Activated gamma-delta T cell (primary cell): ENCODE measurements around the gene PLAGL2.
A peak's percentile ranks its signal among the peaks of the same experiment; 100 is the strongest.
"Not testable (repeated sequence)": the region's sequence is repeated elsewhere in the genome, so short reads cannot be mapped to it uniquely, and the experiment has no call there.

Experiments
- DNase-seq: peaks from one replicate; lab custom pipeline; 2025; lab: John Stamatoyannopoulos, UW

The PLAGL2 gene

DNA sequence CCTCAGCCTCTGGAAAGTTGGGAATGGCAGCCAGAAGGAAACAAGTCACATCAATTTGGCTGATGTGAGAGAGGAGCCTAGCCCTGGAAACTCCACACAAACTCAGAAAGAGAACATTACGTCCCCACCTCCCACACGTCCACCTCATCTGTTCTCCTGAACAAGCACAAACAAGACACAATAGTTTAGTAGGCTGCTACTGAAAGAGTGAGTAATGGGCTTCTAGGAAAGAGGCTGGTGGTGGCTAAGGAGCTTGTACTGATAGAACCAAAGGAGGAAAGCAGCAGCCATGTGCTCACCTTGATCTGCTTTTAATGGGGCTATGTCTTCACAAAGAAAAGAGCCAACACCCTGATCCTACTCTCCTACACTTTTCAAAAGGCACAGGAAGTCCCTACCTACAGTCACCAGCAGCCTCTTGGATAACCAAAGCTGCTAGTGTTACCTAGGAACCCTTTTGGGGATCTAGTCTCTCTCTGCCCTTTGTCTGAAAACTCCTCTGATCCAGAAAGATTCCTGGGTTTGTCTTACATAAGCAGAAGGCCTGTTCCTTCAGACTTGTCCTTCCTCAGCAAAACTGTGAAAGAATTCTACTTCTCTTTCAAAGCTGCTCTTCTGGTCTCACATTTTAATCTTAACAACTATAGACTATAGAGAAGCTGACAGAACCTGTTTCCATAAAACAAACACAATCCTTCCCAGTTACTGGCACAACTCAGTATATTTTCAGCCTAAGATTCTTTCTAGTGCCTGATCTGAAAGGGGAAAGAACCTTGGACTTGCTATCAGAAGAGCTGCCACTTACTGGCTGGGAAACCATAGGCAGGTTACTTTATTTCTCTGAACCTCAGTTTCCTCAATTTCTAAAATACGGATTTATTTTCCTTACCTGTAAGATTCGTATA, 3.1 kb downstream of the PLAGL2 start:
- no peak for DNase-seq

DNA sequence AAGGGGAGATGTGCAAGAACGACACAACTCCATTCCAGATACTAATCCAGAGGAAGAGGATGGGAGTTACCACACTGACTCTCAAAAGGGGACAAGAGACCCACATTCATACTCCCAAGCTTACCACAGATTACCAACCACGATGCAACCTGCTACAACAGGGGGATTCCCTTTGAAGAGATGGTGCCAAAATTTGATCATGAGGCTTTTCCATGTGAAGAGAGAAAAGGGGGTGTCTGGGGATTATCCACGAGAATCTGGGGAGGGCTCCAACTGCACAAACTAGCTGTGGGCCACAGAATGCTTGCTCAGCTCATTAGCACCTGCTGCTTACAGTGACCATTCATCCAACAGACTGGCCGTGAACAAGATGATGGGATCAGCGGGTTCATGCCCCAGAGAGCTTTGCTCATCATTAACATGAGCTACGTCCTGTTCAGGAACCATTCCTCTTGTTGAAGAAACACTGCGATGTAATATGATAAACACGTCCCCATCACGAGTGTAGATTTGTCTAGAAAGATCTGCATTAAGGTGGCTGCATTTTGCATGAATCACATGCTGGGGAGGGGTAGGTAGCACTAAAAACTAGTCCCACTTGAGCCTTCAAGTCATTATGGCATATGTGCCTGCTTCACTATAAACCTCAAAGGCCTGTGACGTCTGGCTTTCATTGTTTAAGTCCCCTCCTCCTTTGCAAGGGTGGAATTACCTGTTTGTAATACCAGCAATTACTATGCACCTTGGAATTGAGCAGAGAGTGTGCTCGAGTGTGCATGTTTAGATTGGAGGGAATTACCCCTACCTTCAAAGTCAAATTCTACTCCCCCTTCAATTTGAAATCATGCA, 4.0 kb downstream of the PLAGL2 start:
- DNase-seq, result no peak

DNA sequence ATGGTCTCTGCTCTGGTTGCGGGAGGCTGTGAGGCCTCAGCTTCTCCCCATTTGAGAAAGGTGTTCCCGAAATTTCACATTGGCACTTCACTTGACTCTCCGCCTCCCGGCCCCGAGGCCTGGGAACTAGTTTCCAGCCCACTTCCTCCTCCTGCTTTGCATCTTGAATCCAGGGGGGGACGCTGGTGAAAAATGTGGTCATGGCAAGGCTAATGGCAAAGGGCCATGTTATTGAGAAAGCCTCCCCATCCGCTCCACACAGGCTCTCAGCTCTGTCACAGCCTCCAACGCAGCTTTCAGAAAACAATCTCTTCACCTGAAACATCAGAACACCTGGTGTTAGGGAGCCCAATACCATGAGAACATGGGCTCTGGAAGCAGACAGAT, 5.6 kb downstream of the PLAGL2 start:
- no peak for DNase-seq

DNA sequence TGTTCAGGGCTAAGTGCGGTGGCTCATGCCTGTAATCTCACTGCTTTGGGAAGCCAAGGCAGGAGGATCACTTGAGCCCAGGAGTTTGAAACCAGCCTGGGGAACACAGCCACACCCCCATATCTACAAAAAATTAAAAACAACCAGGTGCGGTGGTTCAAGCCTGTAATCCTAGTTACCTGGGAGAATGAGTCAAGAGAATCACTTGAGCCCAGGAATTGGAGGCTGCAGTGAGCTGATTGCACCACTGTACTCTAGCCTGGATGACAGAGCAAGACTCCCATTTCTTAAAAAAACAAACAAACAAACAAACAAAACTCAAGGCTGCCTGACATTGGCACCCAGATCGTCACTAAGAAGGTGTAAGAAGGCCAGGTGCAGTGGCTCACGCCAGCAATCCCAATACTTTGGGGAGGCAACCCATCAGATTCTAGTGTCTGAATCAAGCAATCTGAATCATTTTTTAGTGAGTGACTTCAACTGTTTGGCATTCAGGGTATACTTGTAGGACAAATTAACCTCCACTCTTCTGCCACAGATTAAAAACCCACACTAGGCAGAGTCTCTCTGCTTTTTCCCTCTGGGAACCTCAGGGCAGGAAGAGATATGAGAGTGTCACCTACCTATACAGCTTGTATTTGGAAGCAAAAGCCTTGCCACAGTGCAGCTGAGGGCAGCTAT, 6.1 kb downstream of the PLAGL2 start:
- no peak for DNase-seq

GRCh38 chr20:32199006-32199405, 8.5 kb downstream of the PLAGL2 start:
- no peak for DNase-seq

DNA sequence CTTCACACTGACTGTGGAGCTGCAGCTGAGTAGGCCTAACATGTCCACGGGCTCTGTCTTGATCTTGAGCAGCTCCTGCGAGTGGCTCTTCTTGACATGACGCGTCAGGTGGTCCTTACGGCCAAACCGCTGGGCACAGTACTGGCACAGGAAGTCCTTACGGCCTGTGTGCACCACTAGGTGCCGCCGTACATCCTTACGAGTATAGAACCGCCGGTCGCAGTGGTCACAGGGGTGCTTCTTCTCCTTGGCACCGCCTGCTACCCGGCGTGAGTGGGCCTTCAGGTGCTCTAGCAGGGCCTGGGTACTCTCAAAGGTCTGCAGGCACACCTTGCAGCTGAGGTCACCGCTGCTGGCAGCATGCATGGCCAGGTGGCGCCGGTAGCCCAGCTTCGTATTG, 10.4 kb downstream of the PLAGL2 start:
- not testable (repeated sequence) for DNase-seq

DNA sequence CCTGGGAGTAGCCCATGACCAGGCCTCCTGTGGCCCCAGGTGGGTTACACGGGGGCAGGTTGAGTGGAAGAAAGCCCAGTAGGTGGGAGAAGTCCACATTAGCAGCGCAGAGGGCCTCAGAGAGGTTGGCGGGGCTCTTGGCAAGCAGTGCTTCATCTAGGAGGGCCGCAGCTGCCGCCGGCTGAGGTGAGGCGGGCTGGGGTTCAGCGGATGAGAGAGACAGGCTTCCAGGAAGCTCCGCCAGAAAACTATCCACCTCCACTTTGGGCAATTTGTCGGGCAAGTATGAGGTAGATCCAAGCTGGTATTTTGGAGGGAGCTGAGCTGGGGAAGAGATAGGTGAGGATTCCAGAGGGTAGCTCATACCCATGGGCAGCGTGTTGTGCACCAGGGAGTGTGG, 10.9 kb downstream of the PLAGL2 start:
- DNase-seq, result not testable (repeated sequence)

DNA sequence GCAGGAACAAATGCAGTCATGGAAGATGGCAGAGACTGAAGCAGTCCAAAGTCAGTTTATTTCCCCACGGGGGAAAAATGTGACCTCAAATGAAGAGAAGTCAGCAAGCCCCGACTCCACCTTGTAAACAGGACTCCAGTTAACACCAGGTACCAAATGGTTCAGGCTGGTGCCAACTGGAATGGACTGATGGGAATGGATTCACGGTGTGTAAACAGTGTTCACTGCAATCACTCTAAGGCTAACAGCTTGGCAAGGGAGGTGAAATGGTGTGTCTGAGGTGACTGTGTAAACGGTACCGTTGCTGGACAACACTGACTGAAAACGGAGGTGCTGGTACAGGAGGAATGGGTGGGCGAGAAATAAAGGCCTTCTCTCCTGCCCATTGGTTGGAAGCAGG, 12.0 kb downstream of the PLAGL2 start:
- DNase-seq, result no peak

DNA sequence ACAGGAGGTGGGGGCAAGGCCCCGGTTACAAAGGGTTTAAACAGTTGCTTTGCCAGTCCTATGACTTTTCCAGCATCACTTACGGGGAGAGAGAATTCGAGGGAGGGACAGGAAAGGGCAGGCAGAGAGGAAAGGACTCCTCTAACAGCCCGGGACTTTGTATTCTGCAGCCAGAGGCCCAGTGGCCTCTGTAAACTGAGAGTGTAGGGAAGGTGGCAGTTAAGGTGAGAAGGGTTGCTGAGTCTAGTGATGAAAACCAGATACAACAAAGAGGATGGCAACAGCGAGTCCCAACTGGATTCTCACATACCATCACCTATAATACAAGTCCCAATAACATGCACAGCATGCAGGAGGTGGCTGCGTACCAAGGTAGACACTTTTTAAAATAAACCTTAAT, 13.5 kb downstream of the PLAGL2 start:
- DNase-seq, result no peak

DNA sequence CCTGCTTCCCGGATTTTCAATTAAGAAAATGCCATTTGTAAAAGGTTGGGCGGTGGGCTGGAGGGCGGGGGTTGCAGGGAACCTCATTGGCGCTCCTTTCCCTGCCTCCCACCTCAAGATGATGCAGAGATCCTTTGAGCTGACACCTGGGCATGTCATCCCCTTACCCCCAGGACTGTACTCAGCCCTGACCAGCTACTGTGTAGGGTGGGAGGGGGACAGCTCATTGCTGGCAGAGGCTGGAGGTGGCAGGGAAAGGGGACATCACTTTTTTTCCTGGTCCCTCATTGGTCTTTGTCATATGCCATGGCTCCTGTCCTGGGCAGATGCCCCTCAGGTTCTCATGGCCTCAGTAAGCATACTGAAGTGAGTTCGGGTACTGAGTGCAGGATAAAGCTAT, 14.2 kb downstream of the PLAGL2 start:
- not testable (repeated sequence) for DNase-seq

DNA sequence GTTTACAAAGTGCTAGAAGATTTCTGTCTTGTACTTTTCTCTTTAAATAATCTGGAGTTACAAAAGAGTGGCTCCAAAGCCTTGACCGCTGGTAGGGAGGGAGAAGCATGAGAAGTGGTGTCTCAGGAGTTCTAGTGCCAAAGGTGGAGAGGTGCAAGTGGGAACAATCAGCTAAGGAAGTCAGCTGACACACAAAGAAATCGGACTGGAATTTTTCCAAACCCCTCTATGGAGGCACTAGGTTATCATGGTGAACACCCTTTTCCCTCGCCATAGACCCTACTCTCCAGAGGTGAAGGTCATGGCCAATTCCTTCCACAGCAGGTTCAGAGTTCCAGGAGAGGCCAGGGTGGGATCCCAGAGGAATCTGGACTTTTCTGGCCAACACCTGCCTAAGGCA, 14.8 kb downstream of the PLAGL2 start:
- no peak for DNase-seq

GRCh38 chr20:32191873-32192272, 15.7 kb downstream of the PLAGL2 start:
- DNase-seq, result no peak

DNA sequence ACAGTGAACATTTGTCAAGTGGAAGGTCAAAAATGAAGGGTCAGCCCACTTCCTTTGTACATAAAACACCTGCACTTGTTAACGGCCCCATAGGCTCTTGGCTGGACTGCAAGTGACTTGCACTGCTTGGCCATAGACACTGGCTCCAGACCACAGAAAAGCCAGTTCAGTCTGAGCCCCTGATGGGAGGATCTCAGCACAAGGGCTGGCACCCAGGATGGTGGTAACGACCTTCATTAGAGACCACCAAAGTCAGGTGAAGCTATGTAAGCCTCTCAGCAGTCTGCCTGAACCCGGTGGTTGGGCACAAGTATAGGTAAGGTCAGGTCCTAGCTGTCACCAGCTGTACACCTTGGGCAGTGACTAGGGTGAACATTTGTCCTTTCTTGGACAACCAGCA, 16.1 kb downstream of the PLAGL2 start:
- DNase-seq, result no peak

DNA sequence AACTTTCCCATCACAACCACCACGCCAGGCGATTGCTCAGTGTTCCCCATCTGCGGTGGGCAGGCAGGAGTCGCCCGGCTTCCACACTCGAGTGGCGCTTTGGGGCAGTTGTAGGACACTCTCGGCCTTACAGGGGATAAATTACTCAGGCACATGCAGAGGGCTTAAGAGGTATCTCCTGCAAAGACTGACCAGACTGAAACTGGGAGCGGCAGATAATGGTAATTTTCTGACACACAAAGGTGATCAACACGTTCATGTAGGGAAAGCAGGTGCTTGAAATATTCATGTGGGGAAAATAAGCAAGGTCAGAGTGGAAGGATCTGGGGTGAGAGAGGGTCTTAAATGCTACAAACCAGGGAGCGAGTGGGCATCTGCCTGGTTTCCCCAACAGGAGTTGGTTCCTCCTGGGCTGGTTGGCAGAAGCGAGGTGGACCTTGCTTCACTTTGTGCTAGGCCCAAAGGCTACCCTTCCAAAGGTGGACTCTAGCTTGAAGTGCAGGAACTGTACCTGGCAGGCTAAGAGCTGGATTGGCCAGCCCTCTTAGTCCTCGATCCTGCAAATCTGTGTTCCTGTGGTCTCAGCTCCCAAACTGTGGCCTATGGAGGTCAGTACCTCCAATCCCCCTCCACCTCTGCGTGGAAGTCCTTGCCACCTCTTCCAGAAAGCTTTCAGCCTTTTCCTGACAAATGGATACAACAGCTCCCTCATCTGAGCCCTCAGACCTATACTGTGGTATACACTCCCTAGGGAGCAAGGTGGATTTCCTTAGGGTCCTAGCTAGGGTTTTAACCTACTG, 16.7 kb downstream of the PLAGL2 start:
- DNase-seq, result no peak

- peak; percentile 42 for DNase-seq
Measured at GRCh38 chr20:32189691-32190615, 17.6 kb downstream of the PLAGL2 start.

GRCh38 chr20:32189123-32189410, 18.5 kb downstream of the PLAGL2 start:
- no peak for DNase-seq

DNA sequence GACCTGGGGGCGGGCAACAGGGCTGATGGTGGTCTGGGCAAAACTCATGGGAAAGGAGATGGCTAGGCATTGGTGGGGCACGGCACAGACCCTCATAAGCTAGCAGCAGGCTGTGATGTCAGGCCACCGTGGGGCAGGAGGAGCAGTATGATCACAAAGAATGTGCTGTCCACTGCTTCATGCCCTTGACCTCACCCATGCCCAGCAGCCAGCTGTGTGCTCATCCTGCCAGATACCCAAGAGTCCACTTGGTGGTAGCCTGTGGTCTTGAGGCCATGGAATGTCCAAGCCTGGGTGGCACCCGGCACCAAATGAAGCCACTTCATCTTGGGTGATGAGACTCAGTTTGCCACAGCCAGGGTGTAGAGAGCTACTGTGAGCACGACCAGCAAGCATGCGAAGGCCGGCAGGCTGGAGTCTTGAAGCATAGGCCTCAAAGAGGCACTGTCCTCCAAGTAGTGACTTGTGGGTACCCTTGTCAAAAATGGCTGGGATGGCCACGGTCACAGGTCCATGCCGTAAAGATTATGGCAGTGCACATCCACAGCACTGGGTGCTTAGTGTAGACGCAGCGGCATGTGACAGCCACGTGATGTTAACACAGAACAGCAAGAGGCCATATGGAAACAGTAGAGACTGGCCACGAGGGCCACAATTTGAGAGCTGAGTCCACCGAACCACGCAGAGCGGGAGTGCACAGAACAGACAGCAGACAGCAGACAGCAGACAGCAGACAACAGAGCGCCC, 19.0 kb downstream of the PLAGL2 start:
- no peak for DNase-seq

GRCh38 chr20:32186506-32186905, 21.0 kb downstream of the PLAGL2 start:
- DNase-seq, result no peak

GRCh38 chr20:32184961-32185603, 22.5 kb downstream of the PLAGL2 start:
- DNase-seq, result no peak
